Measurements from ENCODE around the gene CDH16.
"Not testable (repeated sequence)": the region's sequence is repeated elsewhere in the genome, so short reads cannot be mapped to it uniquely, and the experiment has no call there.

CDH16 gene

GRCh38 chr16:66947302-66948065 is 28.8 kb upstream of the CDH16 start:
- peak; percentile 78 for DNase-seq

- no peak for DNase-seq
Observed at GRCh38 chr16:66946974-66947301, 28.3 kb upstream of the CDH16 start.

- no peak for DNase-seq
Observed at GRCh38 chr16:66946541-66946940, 27.9 kb upstream of the CDH16 start.

GRCh38 chr16:66945939-66946338 is 27.3 kb upstream of the CDH16 start:
- no peak for DNase-seq

- DNase-seq: not testable (repeated sequence)
Observed at GRCh38 chr16:66944971-66945370, 26.3 kb upstream of the CDH16 start.

GRCh38 chr16:66944054-66944441 is 25.4 kb upstream of the CDH16 start:
- DNase-seq: no peak

GRCh38 chr16:66943426-66944053 is 24.9 kb upstream of the CDH16 start:
- no peak for DNase-seq

GRCh38 chr16:66942981-66943380 is 24.3 kb upstream of the CDH16 start:
- DNase-seq: no peak

GRCh38 chr16:66940236-66940635 is 21.6 kb upstream of the CDH16 start:
- no peak for DNase-seq

GRCh38 chr16:66939366-66939765 is 20.7 kb upstream of the CDH16 start:
- no peak for DNase-seq

GRCh38 chr16:66937725-66938337 is 19.1 kb upstream of the CDH16 start:
- DNase-seq: no peak

- DNase-seq: no peak
Observed at GRCh38 chr16:66936889-66937554, 18.3 kb upstream of the CDH16 start.

- no peak for DNase-seq
Observed at GRCh38 chr16:66936462-66936861, 17.8 kb upstream of the CDH16 start.

- no peak for DNase-seq
Observed at GRCh38 chr16:66935314-66936011, 16.8 kb upstream of the CDH16 start, which contains the start of gene CES2. Gene CES2 (plus strand): TSS chr16:66935516. CDS start chr16:66935636, 120 bp downstream.

- not testable (repeated sequence) for DNase-seq
Observed at GRCh38 chr16:66934839-66935313, 16.2 kb upstream of the CDH16 start.

- peak; percentile 85 for DNase-seq
Observed at GRCh38 chr16:66934138-66934838, 15.6 kb upstream of the CDH16 start, which contains the start of gene CIAO2B. Gene CIAO2B (minus strand): TSS chr16:66934402. CDS start chr16:66934364, 38 bp downstream.

- no peak for DNase-seq
Observed at GRCh38 chr16:66933776-66934137, 15.1 kb upstream of the CDH16 start.

- no peak for DNase-seq
Observed at GRCh38 chr16:66932076-66932475, 13.4 kb upstream of the CDH16 start.

GRCh38 chr16:66931665-66932064 is 13.0 kb upstream of the CDH16 start:
- no peak for DNase-seq

GRCh38 chr16:66930189-66930588 is 11.5 kb upstream of the CDH16 start:
- DNase-seq: no peak

- no peak for DNase-seq
Observed at GRCh38 chr16:66928702-66929388, 10.2 kb upstream of the CDH16 start.

Measured in fibroblast of skin of scalp (primary cell).